GM12875 (cell line): ENCODE data around the gene MRAS.
A peak's percentile ranks its signal among the peaks of the same experiment; 100 is the strongest.

ENCODE experiments used
- H3K4me3 ChIP-seq: one replicate; pipeline ENCODE4 v1.5.1; 2011; ENCODE audit warnings: low read depth, low read length, control low read depth
- CTCF ChIP-seq: IDR thresholded peaks from 2 replicates; pipeline ENCODE4 v1.5.1; 2011; ENCODE audit warnings: low read depth, mild to moderate bottlenecking, control low read depth, inconsistent platforms, low read length, moderate library complexity, borderline replicate concordance; ENCODE audit not compliant: insufficient read depth

The MRAS gene

DNA sequence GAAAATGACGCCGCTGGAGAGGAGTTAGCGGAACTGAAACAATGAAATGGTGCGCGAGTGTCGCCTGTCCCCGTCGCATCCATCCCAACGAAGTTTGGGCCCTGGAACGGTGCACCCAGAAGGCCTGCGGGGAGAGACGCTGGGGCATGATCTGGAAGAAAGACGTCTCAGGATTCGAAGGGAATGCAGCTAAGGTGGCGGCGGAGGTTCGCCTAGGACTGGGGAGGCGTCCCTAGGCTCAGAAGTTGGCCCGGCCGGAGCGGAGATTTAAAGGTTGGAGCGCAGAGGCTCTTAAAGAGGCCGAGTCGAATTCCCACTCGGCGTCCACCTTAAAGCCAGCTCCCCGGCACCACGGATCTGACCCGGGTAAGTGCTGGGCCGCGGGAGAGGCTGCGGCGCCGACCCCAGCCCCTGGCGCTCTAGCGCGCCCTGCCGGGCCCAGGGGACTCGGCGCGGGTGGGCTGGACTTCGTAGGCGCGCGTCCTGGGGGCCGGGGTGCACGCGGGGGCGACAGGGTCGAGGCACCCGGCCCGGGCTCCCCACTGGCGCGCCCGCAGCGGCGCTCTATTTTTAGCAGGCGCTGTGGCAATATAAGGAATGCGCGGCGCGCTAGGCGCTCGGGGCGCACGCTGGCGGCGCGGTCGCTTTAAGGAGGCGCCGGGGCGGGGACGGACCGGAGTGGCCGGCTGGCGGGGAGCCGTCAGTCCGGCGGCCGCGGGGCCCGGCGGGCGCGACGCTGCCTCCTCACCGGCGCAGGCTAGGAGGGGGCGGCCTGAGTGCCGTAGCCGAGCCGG, at the start of gene MRAS:
Gene MRAS (plus strand): TSS at position 620 of the 794 bp plus-strand sequence. CDS start 24,305 bp downstream, outside the sequence.
- TF ChIP-seq CTCF = peak; percentile 39
- peak within 1 kb of the TSS; percentile 40 for H3K4me3 ChIP-seq

DNA sequence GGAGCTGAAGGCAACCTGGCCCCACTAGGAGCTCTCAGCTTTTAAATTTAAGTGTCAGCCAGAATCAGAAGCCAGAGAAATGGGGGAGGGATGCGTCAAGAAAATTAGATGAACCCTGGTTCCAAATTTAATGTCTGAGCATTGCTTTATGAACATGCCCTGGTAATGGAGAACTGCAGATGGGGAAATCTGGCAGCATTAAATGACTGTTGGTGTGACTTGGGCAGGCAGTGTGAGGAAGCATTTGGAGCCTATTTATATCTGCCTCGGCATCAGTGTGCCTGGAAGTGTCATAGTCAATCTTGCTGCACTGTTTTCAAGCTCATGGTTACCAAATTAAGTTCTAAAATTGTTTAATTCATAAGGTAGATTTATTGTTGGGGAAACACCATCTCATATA, 47.7 kb upstream of the MRAS start:
- no peak for TF ChIP-seq CTCF
- H3K4me3 ChIP-seq = no peak overlapping the region

- no peak overlapping the region for H3K4me3 ChIP-seq
- no peak for TF ChIP-seq CTCF
These were observed 44.9 kb upstream of the MRAS start for GRCh38 chr3:138303474-138303873.

- TF ChIP-seq CTCF = no peak
- H3K4me3 ChIP-seq = no peak overlapping the region
These were observed 40.5 kb upstream of the MRAS start for GRCh38 chr3:138307899-138308298.

- no peak overlapping the region for H3K4me3 ChIP-seq
- TF ChIP-seq CTCF = no peak
These were observed 39.6 kb upstream of the MRAS start for GRCh38 chr3:138308783-138309182.

GRCh38 chr3:138310494-138310893, 37.9 kb upstream of the MRAS start:
- TF ChIP-seq CTCF = no peak
- H3K4me3 ChIP-seq = no peak overlapping the region

- no peak for TF ChIP-seq CTCF
- no peak overlapping the region for H3K4me3 ChIP-seq
These were observed 33.6 kb upstream of the MRAS start for GRCh38 chr3:138314751-138315150.
